Measurements from ENCODE around the gene DIAPH1. TPM values are rescaled to one million over a fixed set of nuclear protein-coding genes. Genes with fewer than 3 reads are reported as not detected.

Gene DIAPH1
- total RNA-seq, 1 experiment from 2014 or later, result 117 TPM

DNA sequence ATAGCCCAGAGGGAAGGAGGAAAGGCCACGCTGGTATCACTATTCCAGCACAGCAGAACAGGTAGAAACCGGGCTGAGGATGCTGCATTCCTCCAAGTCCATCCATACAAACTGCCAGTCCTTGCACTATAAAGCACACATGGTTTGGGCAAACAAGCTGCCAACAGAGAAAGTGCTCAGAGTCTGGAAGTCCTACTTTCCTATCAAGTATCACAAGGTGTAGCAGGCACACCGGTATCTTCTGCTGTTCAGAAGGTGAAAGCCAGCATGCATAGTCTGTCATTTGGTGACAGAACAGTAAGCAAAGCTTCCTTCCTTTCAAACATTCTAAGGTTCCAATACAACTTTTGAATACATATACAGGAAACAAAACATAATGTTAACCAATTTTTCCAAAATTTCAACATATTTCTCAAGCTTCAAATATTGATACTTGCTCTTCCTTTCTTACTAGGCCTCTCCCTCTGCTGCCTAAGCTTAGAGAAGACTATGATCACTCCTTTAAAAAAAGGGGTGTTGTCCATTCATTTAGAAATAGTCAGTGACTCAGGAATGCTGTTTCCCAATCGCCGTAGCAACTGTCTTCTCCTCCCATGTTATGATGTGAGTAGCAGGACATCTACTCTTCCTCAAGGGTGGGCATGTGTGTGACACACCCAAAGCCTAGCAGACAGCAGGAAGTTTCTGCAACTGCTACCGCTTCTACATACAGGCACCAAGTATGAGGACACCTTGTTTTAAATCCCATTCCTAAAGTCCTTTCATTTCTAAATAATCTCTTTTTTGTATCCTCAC, 14.7 kb downstream of the DIAPH1 start:
- Mint-ChIP-seq H3K4me3 (no peak overlapping the region), H3K27me3 (ENCODE audit: low read depth) (no peaks in the 10 kb centered on the region), H3K9me3 (no peaks in the 10 kb centered on the region)

More for the DNA sequence above, 14.7 kb downstream of the DIAPH1 start:
- Histone ChIP-seq H4K20me1 (ENCODE audit: control insufficient read depth, insufficient read depth, insufficient read length) (no peaks in the 10 kb centered on the region), H2BK15ac (ENCODE audit: low read depth, low read length) (no peak overlapping the region), H3K4ac (ENCODE audit: low read depth, low read length) (no peak overlapping the region), H3K14ac (ENCODE audit: insufficient read depth, low read length) (no peak overlapping the region), H2AFZ (ENCODE audit: low read length) (no peak overlapping the region), H2BK5ac (ENCODE audit: insufficient read length, low read length) (no peak overlapping the region), H3K9ac (ENCODE audit: extremely low read depth, insufficient read length, low read length) (no peak overlapping the region), H3K56ac (ENCODE audit: insufficient read length, low read depth, low read length) (no peak overlapping the region), H3K18ac (ENCODE audit: insufficient read length, low read depth, low read length) (no peak overlapping the region), H3K4me1 (ENCODE audit: insufficient read depth, low read length) (peaks cover 2% of the 10 kb centered on the region; the same call in 1 of the 2 replicates), H3K79me1 (ENCODE audit: insufficient read depth, low read depth, low read length, poor library complexity, severe bottlenecking) (no peaks in the 10 kb centered on the region), H2BK20ac (ENCODE audit: low read depth, low read length, poor library complexity, severe bottlenecking) (no peak overlapping the region), H3K4me2 (ENCODE audit: insufficient read depth, insufficient read length, low read length) (no peak overlapping the region), H3K27me3 (ENCODE audit: insufficient read depth, low read length) (no peaks in the 10 kb centered on the region), H3K79me2 (ENCODE audit: insufficient read depth, low read length) (peaks cover 17% of the 10 kb centered on the region; the same call in 1 of the 2 replicates), H3K23me2 (ENCODE audit: insufficient read length, low read depth, low read length, poor library complexity, severe bottlenecking) (no peaks in the 10 kb centered on the region), H2BK120ac (ENCODE audit: low read depth, low read length, poor library complexity, severe bottlenecking) (no peak overlapping the region), H4K91ac (ENCODE audit: insufficient read length, low read depth, low read length) (no peak overlapping the region), H2BK12ac (ENCODE audit: insufficient read length, low read depth, low read length) (no peak overlapping the region), H3K27ac (ENCODE audit: insufficient read length, low read depth, low read length) (no peak overlapping the region), H4K5ac (ENCODE audit: insufficient read length, low read depth, low read length) (no peak overlapping the region), H4K8ac (replicated peaks; ENCODE audit: insufficient read length, low read depth, low read length) (no peak overlapping the region), H3K23ac (ENCODE audit: insufficient read length, low read depth, low read length) (no peak overlapping the region), H3K9me3 (ENCODE audit: control insufficient read depth, low read depth, low read length) (no peaks in the 10 kb centered on the region), H3T11ph (ENCODE audit: low read length) (no peak overlapping the region), H2AK5ac (ENCODE audit: insufficient read length, low read length) (no peak overlapping the region)
- Mint-ChIP-seq H3K4me1 (peaks cover 6 to 11% of the 10 kb centered on the region in 2 experiments), H3K36me3 (ENCODE audit: insufficient read depth in 1 of 3, low read depth in 3 of 3) (no peaks in the 10 kb centered on the region), H3K27ac (peak overlapping the region in 2 of 3 experiments; percentile 36 to 73; a peak in 3 of 7 replicates)
- WGBS (ENCODE audit: extremely low coverage, insufficient read length, low lambda C conversion rate), result no CpG with 5 or more reads among the region's 6 CpGs
- DNase-seq, result peak; percentile 32
- TF ChIP-seq CTCF (conservative IDR thresholded peaks at IDR 0.05), result no peak

Measured in H9 (cell line).